22Rv1 (cell line): Measurements from ENCODE around the gene COL18A1.

ENCODE experiments used
- ZFX ChIP-seq: fragments of 450-650 bp; IDR thresholded peaks from 2 replicates; pipeline ENCODE4 v1.6.1; 2017; ENCODE audit warnings: antibody characterized with exemption, borderline replicate concordance
- TF ChIP-seq, protein P1 (sequence below): fragments of 450-650 bp; IDR thresholded peaks from 2 replicates; pipeline ENCODE4 v1.5.1; 2017; ENCODE audit warnings: mild to moderate bottlenecking

DNA sequence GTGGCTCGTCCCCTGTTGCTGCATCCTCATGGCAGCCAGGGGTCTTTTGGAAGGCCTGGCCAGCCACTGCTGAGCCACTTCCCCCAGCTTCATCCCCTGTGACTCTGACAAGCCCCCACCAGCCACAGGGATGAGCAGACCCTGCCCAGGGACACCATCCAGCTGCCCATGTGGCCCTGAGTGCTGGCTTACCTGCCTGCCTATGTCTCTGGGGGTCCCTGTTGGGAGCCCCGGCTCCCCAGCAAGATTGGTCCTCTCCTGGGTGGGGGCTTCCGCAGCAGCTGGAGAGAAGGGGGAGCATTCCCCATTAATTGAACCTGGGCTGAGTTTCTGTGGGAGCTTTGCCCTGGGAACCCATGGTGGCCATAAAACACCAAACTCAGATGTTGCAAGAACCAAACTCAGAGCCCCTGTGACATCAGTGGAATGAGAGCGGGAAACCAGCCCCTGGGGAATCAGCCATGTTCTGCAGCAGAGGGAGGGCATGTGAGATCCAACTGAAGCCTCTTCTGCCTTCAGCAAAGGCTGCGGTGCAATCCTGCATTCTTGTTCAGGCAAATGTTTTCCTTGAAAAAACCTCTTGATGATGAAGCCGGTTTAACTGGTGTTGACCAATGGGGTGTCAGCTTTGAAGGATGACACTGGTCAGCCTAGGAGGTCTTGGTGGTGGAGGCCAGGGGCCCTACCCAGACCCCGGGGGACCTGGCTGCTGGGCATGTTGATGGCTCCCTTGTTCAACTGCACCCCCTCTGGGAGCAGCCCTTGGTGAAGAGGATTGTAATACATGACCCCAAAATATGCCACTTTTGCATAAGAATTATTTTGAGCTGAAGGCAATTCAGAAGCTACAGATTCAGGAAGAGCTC lies 28.3 kb upstream of the COL18A1 start:
- TF ChIP-seq, protein P1, sequence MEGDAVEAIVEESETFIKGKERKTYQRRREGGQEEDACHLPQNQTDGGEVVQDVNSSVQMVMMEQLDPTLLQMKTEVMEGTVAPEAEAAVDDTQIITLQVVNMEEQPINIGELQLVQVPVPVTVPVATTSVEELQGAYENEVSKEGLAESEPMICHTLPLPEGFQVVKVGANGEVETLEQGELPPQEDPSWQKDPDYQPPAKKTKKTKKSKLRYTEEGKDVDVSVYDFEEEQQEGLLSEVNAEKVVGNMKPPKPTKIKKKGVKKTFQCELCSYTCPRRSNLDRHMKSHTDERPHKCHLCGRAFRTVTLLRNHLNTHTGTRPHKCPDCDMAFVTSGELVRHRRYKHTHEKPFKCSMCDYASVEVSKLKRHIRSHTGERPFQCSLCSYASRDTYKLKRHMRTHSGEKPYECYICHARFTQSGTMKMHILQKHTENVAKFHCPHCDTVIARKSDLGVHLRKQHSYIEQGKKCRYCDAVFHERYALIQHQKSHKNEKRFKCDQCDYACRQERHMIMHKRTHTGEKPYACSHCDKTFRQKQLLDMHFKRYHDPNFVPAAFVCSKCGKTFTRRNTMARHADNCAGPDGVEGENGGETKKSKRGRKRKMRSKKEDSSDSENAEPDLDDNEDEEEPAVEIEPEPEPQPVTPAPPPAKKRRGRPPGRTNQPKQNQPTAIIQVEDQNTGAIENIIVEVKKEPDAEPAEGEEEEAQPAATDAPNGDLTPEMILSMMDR = no peak
- no peak for TF ChIP-seq ZFX
